ENCODE data around the gene PPFIA2. TPM values are rescaled to one million over a fixed set of nuclear protein-coding genes. Genes with fewer than 3 reads are reported as not detected.

PPFIA2 gene
- polyA plus RNA-seq, 1 of the 3 experiments (the other 2 are of a cell fraction), result not detected

- no peaks in the 10 kb centered on the region for H3K36me3 ChIP-seq (replicated peaks in 1 of 2; ENCODE audit: control insufficient read depth in 1 of 2, insufficient read depth in 2 of 2, low read length in 1 of 2)
- H3K4me2 ChIP-seq, result no peak overlapping the region
- ChIA-PET POLR2A (no interaction called here), CTCF (interaction anchor here (0.7 to 1.0 kb wide), 2 partner anchors 10 to 72 kb away, joined by 3 read pairs; no protein-coding TSS in a partner anchor)
- H3K9me3 ChIP-seq, result no peaks in the 10 kb centered on the region
- no peaks in the 10 kb centered on the region for H3K79me2 ChIP-seq (ENCODE audit: insufficient read depth)
- no peaks in the 10 kb centered on the region for H3F3A ChIP-seq (replicated peaks; ENCODE audit: insufficient read depth)
- H2AFZ ChIP-seq (ENCODE audit: low read depth), result no peak overlapping the region
- H3K4me3 ChIP-seq (ENCODE audit: low read depth in 2 of 2, low read length in 1 of 2), result no peak overlapping the region
- DNase-seq, result no peak
- no peaks in the 10 kb centered on the region for H3K4me1 ChIP-seq (ENCODE audit: control insufficient read depth in 1 of 2, insufficient read depth in 2 of 2, low read depth in 1 of 2, low read length in 1 of 2)
- H3K9me2 ChIP-seq, result no peaks in the 10 kb centered on the region
- no peaks in the 10 kb centered on the region for H3K27me3 ChIP-seq (ENCODE audit: insufficient read depth)
- no peak overlapping the region for H3K9ac ChIP-seq
- H3K27ac ChIP-seq (ENCODE audit: low read depth in 2 of 2, low read length in 1 of 2), result no peak overlapping the region
- no peak for TF ChIP-seq MXI1 (IDR thresholded peaks at IDR 0.05; ENCODE audit: low read depth, low read length)
- TF ChIP-seq FOXM1 (IDR thresholded peaks at IDR 0.05; ENCODE audit: low read depth), result no peak
- TF ChIP-seq CTCF (IDR thresholded peaks at IDR 0.05), result peak; percentile 39
- no peak for TF ChIP-seq TAF1 (IDR thresholded peaks at IDR 0.05; ENCODE audit: borderline replicate concordance, low read depth, low read length)
- no peak for TF ChIP-seq TEAD4 (IDR thresholded peaks at IDR 0.05; ENCODE audit: borderline replicate concordance, insufficient read depth)
- TF ChIP-seq JUND (IDR thresholded peaks at IDR 0.05), result no peak
- TF ChIP-seq MAX (IDR thresholded peaks at IDR 0.05; ENCODE audit: low read depth), result no peak
- no peaks in the 10 kb centered on the region for H4K20me1 ChIP-seq (ENCODE audit: insufficient read depth)
- 3% methylated on average over 4 of the region's 4 CpGs for WGBS (ENCODE audit: low lambda C conversion rate)
These were observed 298.0 kb downstream of the PPFIA2 start for GRCh38 chr12:81461163-81461562.

DNA sequence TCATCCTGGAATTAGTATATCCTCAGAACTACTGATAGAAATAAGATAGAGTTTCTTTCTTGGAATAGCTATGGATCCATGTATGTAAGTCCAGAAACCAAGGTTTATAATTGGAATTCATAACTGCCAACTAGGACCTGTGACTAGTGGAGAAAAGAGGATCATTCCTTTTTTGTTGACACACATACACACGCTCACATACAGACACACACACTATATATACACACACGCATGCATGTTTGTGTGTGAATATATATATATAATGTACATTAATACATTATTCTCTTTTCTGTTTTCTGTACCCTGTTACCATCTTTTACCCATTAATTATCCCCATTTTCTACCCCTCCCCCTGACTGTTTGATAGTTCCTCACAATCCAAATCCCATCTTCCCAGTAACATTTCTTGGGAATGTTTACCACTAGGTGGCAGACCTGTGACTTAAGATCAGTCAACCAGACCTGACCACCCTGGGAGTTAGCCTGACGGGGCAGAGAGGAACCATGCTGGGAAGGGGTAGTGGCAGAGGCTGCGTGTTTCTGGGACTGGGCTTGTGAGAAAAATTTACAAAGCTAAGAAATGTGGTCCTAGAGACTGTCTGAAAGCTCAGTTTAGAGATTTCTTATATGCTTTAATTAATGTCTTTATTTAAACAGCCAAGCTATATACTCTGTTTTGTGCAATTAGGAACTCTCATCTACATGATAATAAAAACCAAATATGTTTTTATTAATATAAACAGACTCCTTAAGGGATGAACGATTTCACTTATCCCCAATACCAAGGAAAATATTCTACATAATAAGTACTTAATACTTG, 308.0 kb downstream of the PPFIA2 start:
- H3K9me2 ChIP-seq, result no peaks in the 10 kb centered on the region
- no peaks in the 10 kb centered on the region for H3K79me2 ChIP-seq (ENCODE audit: insufficient read depth)
- 18% methylated on average over 5 of the region's 5 CpGs for WGBS (ENCODE audit: low lambda C conversion rate)
- TF ChIP-seq ELF1 (IDR thresholded peaks at IDR 0.05) (no peak), SMC3 (IDR thresholded peaks at IDR 0.05; ENCODE audit: low read depth, low read length) (peak; percentile 61), RAD21 (IDR thresholded peaks at IDR 0.05; ENCODE audit: low read length) (peak; percentile 69), CTCF (IDR thresholded peaks at IDR 0.05) (peak; percentile 76)
- H3K4me1 ChIP-seq (ENCODE audit: control insufficient read depth in 1 of 2, insufficient read depth in 2 of 2, low read depth in 1 of 2, low read length in 1 of 2), result no peaks in the 10 kb centered on the region
- no peaks in the 10 kb centered on the region for H3K36me3 ChIP-seq (replicated peaks in 1 of 2; ENCODE audit: control insufficient read depth in 1 of 2, insufficient read depth in 2 of 2, low read length in 1 of 2)
- CTCF ChIA-PET, result interaction anchor here (0.6 to 1.9 kb wide), 30 partner anchors 9 to 304 kb away, joined by 3 to 19 read pairs (median 4); no protein-coding TSS in a partner anchor
- POLR2A ChIA-PET, result no interaction called here
- no peaks in the 10 kb centered on the region for H3F3A ChIP-seq (replicated peaks; ENCODE audit: insufficient read depth)
- no peak overlapping the region for H3K4me2 ChIP-seq
- H3K27ac ChIP-seq (ENCODE audit: low read depth in 2 of 2, low read length in 1 of 2), result no peak overlapping the region
- no peaks in the 10 kb centered on the region for H3K27me3 ChIP-seq (ENCODE audit: insufficient read depth)
- no peak overlapping the region for H2AFZ ChIP-seq (ENCODE audit: low read depth)
- peak; percentile 56 for DNase-seq
- H3K9me3 ChIP-seq, result no peaks in the 10 kb centered on the region
- H3K9ac ChIP-seq, result no peak overlapping the region
- H3K4me3 ChIP-seq (ENCODE audit: low read depth in 2 of 2, low read length in 1 of 2), result no peak overlapping the region; a peak in 1 of 4 replicates
- no peaks in the 10 kb centered on the region for H4K20me1 ChIP-seq (ENCODE audit: insufficient read depth)
